Brain microvascular endothelial cell (primary cell): ENCODE data around the gene IGSF9.

ENCODE experiments used
- DNase-seq: peaks from one replicate; pipeline ENCODE4 v3.0.0-alpha.2; 2020
- H3K27ac ChIP-seq: fragments of 250-450 bp; sonication (Bioruptor Pico); 2 replicates; pipeline ENCODE4 v1.5.1; 2020; ENCODE audit warnings: mild to moderate bottlenecking, moderate library complexity
- H3K27me3 ChIP-seq: fragments of 250-450 bp; sonication (Bioruptor Pico); replicated peaks from 2 replicates; pipeline ENCODE4 v1.5.1; 2020; ENCODE audit warnings: mild to moderate bottlenecking
- H3K36me3 ChIP-seq: fragments of 250-450 bp; sonication (Bioruptor Pico); replicated peaks from 2 replicates; pipeline ENCODE4 v1.5.1; 2020; ENCODE audit warnings: mild to moderate bottlenecking
- H3K4me3 ChIP-seq: 2 replicates; pipeline ENCODE4 v1.5.1; 2011; ENCODE audit warnings: low read depth, mild to moderate bottlenecking, control low read depth, low read length, moderate library complexity
- CTCF ChIP-seq: IDR thresholded peaks from 2 replicates; pipeline ENCODE4 v1.5.1; 2011; ENCODE audit warnings: low read depth, mild to moderate bottlenecking, moderate library complexity, low read length, control low read depth, inconsistent platforms; ENCODE audit errors: missing control alignments
- in situ Hi-C: cut with HindIII; loops from 2 replicates; pipeline ENCODE4 v1.10.0; 2017; ENCODE audit warnings: low sequenced_read_pairs, low pct_ligation_motif_present

The IGSF9 gene

GRCh38 chr1:159945483-159946241 is at the start of gene IGSF9:
Gene IGSF9, minus strand, starts transcription at chr1:159945613. Its CDS starts 2,159 bp downstream, at chr1:159943454.
- H3K27ac ChIP-seq, result no peak within 1 kb of the TSS
- peaks cover 18% of the 10 kb centered on the region for H3K27me3 ChIP-seq
- peak within 1 kb of the TSS; percentile 55 for H3K4me3 ChIP-seq
- H3K36me3 ChIP-seq, result no peaks in the 10 kb centered on the region
- in situ Hi-C loops, result no loop called here
- peak; percentile 57 for TF ChIP-seq CTCF
- peak; percentile 30 for DNase-seq

GRCh38 chr1:159994896-159995295 is 49.5 kb upstream of the IGSF9 start:
- TF ChIP-seq CTCF, result no peak
- Histone ChIP-seq H3K36me3 (no peaks in the 10 kb centered on the region), H3K4me3 (no peak overlapping the region), H3K27me3 (no peaks in the 10 kb centered on the region), H3K27ac (no peak overlapping the region)
- DNase-seq, result no peak
- in situ Hi-C loops, result no loop called here

GRCh38 chr1:159993911-159994310 is 48.5 kb upstream of the IGSF9 start:
- no peak overlapping the region for H3K4me3 ChIP-seq
- no peak for TF ChIP-seq CTCF
- no peaks in the 10 kb centered on the region for H3K36me3 ChIP-seq
- no peak overlapping the region for H3K27ac ChIP-seq
- H3K27me3 ChIP-seq, result no peaks in the 10 kb centered on the region
- in situ Hi-C loops, result no loop called here
- no peak for DNase-seq

GRCh38 chr1:159992161-159992560 is 46.7 kb upstream of the IGSF9 start:
- Histone ChIP-seq H3K27ac (no peak overlapping the region), H3K4me3 (no peak overlapping the region), H3K36me3 (no peaks in the 10 kb centered on the region), H3K27me3 (peaks cover under 1% of the 10 kb centered on the region)
- no peak for TF ChIP-seq CTCF
- no peak for DNase-seq
- in situ Hi-C loops, result no loop called here

- in situ Hi-C loops, result no loop called here
- DNase-seq, result no peak
- Histone ChIP-seq H3K27ac (no peak overlapping the region), H3K27me3 (peaks cover 2% of the 10 kb centered on the region), H3K4me3 (no peak overlapping the region), H3K36me3 (no peaks in the 10 kb centered on the region)
- TF ChIP-seq CTCF, result no peak
Measured at GRCh38 chr1:159991513-159991912, 46.1 kb upstream of the IGSF9 start.

GRCh38 chr1:159990005-159990404 is 44.6 kb upstream of the IGSF9 start:
- no peak overlapping the region for H3K27ac ChIP-seq
- DNase-seq, result no peak
- TF ChIP-seq CTCF, result no peak
- H3K4me3 ChIP-seq, result no peak overlapping the region
- in situ Hi-C loops, result no loop called here
- H3K27me3 ChIP-seq, result peaks cover 2% of the 10 kb centered on the region
- H3K36me3 ChIP-seq, result no peaks in the 10 kb centered on the region
